ENCODE data around the gene REM2.

The REM2 gene, protein sequence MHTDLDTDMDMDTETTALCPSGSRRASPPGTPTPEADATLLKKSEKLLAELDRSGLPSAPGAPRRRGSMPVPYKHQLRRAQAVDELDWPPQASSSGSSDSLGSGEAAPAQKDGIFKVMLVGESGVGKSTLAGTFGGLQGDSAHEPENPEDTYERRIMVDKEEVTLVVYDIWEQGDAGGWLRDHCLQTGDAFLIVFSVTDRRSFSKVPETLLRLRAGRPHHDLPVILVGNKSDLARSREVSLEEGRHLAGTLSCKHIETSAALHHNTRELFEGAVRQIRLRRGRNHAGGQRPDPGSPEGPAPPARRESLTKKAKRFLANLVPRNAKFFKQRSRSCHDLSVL

DNA sequence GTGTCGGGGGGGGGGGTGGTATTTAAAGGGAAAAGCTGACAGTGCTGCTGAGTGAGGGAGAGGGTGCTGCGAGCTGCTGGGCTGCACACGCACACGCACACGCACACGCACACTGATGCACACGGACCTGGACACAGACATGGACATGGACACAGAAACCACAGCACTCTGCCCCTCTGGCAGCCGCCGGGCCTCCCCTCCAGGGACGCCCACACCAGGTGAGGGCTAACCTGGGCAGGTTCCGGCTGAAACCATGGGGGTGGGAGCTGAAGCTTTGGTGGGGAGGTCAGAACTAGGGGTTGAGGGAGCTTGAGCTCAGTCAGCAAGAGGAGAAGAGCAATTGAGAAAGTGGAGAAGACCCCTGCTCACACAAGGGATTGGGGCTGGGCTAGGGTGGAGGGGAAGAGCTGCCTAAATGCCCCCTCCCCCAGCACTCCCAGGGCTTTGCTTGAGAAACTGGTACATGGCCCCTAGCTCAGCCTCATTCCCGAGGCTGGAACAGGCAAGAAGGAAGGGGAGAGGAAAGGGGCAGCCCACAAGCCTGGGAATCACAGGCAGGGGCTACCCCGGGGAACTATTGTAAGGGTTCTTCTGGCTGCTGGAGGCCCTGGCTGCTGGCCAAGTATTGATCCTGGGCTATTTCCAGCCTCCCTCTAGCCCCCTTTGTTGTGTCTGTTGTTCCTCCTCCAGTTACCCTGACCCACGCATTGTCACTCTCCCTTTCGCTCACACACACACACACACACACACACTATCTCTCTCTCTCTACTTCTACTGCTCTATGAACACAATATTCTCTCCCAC is at the start of gene REM2:
REM2 (plus strand) TSS at position 50 of the 804 bp plus-strand sequence; CDS start at position 116, 66 bp downstream.
- DNase-seq (ENCODE audit: low read depth in 2 of 2): no peak

DNA sequence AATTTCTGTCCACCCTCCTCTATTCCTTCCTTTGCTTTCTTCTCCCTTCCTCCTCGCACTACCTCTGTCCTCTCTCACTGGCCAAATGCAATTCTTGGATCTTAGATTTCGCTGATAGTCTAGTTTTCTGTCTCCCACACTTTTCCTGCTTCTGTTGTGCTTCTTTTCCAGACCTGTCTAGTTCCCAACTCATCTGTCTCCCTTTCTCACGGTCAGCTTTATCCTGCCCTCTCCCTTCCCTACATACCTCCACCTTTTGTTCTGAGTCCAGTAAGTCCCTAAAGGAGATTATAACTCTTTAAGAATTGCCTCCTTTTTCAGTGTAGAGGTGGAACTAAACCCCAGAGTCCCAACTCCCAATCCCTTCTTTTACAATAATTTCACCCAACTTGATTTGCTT is 47.5 kb upstream of the REM2 start:
- DNase-seq (ENCODE audit: low read depth in 2 of 2): no peak

DNA sequence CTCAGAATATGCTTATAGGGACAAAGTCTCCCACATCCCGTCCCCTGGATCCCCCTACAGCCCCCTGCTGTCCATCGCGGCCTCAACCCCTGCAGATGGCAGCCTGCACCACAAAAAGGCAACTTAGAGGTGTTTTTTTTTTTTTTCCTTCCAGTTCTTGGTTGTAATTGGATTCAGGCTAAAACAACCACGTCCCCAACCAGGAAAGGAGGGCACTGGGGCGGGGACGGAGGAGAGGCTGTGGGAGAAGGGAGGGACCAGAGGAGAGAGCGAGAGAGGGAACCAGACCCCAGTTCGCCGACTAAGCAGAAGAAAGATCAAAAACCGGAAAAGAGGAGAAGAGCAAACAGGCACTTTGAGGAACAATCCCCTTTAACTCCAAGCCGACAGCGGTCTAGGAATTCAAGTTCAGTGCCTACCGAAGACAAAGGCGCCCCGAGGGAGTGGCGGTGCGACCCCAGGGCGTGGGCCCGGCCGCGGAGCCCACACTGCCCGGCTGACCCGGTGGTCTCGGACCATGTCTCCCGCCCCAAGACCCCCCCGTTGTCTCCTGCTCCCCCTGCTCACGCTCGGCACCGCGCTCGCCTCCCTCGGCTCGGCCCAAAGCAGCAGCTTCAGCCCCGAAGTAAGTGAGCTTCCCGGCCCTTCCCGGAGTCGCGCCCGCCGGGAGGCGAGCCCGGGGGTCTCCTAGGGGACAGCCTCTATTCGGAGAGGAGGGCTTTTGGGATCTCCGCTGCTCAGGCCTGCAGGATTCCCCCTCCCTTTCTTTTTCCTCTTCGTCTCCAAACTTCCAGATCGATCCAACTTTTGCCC is 46.5 kb upstream of the REM2 start, which contains the start of gene MMP14:
MMP14 (plus strand) TSS at position 285 of the 813 bp plus-strand sequence; CDS start at position 518, 233 bp downstream.
- no peak for DNase-seq (ENCODE audit: low read depth in 2 of 2)

DNA sequence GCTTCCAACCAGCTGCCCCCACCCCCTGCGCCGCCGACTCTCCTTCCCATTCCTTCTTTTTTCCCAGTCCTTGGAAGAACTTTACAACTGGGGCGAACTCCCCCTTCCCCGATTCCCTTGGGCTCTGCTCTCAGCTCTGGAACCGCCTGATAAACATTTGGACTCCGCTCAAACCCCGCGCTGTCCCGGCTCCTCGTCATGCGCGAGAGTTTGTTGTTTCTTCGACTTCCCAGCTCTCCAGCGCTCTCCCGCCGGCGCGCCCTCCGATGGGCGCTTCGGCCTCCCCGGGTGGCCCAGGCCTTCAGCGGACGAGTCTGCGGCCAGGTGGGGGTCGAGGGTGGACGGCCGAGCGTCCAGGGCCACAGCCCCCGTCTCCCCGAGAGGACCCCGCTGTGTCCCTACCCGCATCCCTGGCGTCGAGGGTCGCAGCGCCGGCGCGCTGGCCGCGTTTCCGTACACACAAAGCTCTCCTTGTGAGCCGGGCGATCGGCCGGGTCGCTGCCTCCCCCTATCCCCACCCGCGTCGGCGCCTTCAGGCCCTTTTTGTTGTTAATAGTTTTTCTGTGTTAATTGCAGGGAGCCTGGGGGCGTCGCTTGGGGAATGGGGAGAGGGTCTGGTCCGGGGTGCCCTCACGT is 45.8 kb upstream of the REM2 start:
- DNase-seq (ENCODE audit: low read depth in 2 of 2): no peak

DNA sequence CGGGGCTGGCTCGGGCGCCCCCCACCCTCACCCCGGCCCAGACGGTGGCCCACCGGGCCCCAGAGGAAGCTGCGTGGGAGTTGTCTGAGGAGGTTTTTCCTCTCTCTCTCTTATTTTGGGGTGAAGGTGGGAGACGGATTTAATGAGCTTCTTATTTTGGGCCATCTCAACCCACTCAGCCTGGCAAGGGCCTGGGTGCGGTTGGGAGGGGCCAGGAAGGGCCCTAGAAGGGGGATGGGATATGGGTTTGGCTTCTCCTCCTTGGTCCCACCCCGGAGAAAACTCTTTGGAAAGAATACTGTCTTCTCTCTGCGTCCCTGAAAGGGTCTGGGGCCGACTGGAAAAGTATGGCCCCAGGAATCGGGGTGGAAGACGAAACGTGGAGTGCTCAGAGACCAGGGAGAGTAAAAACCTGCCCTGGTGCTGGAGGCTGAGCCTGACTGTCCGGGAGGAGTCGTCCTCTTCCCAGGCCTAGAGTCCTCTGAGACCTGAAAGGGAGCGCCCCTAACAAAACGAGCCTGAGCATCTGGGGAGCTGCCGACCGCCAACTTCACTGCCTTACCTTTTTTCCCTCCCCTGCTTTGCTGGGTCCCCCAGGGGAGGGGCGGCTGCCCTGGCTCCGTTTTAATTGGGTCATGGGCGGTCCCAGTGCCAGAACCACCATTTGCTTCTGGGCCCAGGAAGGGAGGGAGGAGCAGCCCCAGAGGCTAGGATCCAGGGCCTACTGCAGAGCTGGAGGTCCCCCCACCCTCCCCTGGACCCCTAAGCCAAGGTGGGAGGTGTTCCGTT is 45.1 kb upstream of the REM2 start:
- no peak for DNase-seq (ENCODE audit: low read depth in 2 of 2)

DNA sequence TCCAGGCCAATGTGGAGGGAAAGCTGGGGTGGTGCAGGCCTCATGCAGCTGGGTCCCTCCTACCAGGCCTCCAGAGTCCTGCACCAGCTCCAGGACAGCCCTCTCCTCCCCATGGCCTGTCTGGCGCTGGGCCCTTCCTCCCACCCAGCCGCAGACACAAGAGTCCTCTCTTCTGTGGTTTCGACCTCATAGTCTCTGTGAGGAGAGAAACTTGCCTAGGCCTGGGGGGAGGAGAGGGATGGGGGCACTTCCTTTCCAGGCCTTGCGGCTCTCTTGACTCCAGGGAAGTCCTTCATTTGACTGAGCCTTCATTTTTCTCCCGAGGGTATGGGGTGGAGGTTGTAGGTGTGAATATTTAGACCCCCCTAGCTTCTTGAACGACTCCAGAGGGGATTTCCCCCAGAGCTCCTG is 44.4 kb upstream of the REM2 start:
- DNase-seq (ENCODE audit: low read depth in 2 of 2): no peak

DNA sequence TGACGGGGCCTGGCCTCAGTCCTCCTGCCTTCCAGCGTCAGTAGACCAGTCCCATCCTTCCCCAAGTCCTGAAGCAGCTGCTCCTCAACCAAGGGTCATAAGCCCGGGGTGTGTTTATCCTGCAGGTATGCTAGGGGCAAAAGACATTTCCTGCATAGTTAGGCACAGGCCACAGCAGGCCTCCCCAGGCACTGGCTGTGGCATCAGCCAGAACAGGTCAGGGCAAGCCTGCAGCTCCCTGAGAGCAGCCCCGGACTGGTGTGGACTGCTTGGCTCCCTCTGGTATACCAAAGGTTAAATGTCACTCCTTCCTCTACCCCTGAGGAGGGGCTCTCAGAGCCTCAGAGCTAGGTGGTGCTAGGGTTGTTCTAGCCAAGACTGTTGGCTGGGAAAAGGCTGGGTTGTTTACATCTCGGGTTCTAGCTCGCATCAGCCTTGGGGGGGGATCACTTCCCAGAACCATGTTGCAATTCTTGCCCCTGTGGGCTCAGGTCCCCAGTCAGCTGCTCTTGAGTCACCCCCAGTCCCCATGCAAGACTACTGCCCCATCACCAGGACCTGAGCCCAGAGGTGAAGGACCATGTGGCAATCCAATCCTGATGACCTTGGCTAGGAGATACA is 43.8 kb upstream of the REM2 start:
- DNase-seq (ENCODE audit: low read depth in 2 of 2): no peak

DNA sequence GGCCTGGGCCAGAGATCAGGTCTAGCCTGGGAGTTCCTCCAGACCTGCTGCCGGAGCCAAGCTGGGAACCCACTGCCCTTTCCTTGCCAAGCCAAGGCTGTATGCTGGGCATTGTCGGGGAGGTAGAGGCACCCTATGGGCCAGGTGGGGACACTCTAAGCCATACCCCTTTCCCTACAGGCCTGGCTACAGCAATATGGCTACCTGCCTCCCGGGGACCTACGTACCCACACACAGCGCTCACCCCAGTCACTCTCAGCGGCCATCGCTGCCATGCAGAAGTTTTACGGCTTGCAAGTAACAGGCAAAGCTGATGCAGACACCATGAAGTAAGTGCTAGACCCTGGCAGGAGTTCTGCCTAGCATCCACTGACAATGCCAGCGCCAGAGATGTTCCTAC is 41.7 kb upstream of the REM2 start:
- DNase-seq (ENCODE audit: low read depth in 2 of 2): no peak

DNA sequence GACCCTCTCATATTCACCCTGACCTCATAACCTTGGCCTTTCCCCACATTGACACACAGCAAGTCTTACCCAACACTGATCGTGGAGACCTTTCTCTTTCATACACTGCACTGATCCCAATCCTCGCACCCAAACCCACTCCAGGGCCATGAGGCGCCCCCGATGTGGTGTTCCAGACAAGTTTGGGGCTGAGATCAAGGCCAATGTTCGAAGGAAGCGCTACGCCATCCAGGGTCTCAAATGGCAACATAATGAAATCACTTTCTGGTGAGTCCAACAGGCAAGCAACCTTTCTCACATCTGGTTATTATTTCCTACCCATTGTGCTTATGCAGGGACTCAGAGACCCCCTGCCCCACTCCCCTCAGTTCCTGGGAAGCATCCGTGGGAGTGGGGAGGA is 41.3 kb upstream of the REM2 start:
- no peak for DNase-seq (ENCODE audit: low read depth in 2 of 2)

DNA sequence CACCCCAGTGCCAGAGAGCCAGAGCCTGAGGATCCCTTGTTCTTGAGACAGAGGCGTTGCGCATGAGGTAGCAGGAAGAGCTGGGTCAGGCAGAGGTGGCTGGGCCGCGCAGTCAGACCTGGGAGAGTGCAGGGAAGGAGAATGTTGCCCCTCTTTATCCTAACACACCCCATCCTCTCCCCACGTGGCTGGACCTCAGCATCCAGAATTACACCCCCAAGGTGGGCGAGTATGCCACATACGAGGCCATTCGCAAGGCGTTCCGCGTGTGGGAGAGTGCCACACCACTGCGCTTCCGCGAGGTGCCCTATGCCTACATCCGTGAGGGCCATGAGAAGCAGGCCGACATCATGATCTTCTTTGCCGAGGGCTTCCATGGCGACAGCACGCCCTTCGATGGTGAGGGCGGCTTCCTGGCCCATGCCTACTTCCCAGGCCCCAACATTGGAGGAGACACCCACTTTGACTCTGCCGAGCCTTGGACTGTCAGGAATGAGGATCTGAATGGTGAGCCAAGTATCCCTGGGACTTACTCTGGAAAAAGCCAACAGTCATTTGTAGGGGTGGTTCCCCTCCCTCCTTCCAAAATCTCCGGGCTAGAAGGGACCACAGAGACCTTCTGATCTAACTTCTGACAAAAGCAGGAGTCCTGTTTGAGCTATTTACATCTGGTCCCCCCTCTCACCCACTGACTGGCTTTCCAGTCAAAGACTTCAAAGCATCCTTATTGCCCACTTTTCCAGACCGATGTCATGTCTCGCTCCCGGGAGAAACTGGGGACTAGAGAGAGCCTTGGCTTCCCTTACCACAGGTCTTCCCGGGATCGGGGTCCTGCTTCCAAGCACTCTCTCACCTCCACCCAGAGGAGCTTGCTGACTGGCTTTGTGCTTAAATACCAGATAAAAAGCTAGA is 40.6 kb upstream of the REM2 start:
- no peak for DNase-seq (ENCODE audit: low read depth in 2 of 2)

DNA sequence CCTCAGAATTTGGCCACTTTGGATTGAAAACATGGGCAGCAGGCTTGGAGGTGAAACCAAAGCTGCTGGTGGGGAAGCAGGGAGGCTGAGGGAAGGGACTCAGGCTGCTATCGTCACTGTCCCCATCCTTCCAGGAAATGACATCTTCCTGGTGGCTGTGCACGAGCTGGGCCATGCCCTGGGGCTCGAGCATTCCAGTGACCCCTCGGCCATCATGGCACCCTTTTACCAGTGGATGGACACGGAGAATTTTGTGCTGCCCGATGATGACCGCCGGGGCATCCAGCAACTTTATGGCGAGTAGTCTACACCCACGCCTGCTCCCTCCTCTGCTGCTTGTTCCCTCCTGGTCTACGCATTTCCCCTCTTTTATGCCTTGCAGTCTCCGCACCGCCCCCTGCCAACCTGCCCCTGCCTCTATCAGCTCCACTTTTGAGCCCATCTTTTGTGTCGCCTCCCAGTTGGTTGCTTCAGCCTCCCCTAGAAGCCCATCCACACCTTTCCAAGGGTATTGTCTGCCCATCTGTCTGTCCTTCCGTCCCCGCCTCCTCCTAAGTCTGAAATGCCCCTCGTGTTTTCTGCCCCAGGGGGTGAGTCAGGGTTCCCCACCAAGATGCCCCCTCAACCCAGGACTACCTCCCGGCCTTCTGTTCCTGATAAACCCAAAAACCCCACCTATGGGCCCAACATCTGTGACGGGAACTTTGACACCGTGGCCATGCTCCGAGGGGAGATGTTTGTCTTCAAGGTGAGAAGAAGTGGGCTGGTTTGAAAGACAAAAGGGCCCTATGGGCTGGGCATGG is 39.7 kb upstream of the REM2 start:
- DNase-seq (ENCODE audit: low read depth in 2 of 2): no peak

DNA sequence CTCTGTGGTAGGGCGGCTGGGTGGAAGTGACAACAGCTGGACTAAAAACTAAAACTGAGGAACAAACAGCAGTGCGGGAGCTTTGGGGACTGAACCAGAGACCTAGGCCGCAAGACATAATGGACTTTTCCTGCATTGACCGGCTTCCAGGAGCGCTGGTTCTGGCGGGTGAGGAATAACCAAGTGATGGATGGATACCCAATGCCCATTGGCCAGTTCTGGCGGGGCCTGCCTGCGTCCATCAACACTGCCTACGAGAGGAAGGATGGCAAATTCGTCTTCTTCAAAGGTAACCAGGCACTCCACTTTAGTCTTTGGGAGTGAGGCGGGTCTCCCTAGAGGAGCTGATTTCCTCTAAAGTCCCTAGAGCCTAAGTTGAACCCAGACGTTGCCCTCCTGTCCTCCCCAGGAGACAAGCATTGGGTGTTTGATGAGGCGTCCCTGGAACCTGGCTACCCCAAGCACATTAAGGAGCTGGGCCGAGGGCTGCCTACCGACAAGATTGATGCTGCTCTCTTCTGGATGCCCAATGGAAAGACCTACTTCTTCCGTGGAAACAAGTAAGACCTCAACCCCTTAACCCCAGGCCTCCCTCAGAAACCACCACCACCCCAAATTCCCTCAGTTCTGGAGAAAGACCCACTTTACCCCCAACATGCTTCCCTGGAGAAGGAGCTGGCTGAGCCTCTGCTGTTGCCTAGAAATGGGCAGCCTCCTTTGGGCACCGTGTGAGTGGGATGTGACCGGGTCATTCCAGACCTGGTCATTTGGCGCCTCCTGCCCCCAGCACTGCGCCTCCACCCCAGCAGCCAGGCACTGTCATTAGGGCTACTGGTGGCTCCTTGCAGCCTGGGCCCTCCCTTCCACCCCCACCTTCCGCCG is 38.6 kb upstream of the REM2 start:
- DNase-seq (ENCODE audit: low read depth in 2 of 2): no peak

DNA sequence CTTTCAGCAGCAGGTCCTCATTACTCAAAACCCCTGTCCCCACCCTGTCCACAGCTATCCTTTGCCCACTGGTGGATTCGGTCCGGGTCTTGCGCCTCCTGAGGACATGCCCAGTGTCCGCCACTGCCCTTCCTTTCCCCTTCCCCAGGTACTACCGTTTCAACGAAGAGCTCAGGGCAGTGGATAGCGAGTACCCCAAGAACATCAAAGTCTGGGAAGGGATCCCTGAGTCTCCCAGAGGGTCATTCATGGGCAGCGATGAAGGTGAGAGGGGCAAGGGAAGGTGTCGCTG is 38.0 kb upstream of the REM2 start:
- DNase-seq (ENCODE audit: low read depth in 2 of 2): no peak

DNA sequence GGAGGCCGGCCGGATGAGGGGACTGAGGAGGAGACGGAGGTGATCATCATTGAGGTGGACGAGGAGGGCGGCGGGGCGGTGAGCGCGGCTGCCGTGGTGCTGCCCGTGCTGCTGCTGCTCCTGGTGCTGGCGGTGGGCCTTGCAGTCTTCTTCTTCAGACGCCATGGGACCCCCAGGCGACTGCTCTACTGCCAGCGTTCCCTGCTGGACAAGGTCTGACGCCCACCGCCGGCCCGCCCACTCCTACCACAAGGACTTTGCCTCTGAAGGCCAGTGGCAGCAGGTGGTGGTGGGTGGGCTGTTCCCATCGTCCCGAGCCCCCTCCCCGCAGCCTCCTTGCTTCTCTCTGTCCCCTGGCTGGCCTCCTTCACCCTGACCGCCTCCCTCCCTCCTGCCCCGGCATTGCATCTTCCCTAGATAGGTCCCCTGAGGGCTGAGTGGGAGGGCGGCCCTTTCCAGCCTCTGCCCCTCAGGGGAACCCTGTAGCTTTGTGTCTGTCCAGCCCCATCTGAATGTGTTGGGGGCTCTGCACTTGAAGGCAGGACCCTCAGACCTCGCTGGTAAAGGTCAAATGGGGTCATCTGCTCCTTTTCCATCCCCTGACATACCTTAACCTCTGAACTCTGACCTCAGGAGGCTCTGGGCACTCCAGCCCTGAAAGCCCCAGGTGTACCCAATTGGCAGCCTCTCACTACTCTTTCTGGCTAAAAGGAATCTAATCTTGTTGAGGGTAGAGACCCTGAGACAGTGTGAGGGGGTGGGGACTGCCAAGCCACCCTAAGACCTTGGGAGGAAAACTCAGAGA is 37.0 kb upstream of the REM2 start:
- no peak for DNase-seq (ENCODE audit: low read depth in 2 of 2)

DNA sequence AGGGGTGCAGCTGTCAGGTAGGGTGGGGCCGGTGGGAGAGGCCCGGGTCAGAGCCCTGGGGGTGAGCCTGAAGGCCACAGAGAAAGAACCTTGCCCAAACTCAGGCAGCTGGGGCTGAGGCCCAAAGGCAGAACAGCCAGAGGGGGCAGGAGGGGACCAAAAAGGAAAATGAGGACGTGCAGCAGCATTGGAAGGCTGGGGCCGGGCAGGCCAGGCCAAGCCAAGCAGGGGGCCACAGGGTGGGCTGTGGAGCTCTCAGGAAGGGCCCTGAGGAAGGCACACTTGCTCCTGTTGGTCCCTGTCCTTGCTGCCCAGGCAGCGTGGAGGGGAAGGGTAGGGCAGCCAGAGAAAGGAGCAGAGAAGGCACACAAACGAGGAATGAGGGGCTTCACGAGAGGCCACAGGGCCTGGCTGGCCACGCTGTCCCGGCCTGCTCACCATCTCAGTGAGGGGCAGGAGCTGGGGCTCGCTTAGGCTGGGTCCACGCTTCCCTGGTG is 36.2 kb upstream of the REM2 start:
- DNase-seq (ENCODE audit: low read depth in 2 of 2): no peak

DNA sequence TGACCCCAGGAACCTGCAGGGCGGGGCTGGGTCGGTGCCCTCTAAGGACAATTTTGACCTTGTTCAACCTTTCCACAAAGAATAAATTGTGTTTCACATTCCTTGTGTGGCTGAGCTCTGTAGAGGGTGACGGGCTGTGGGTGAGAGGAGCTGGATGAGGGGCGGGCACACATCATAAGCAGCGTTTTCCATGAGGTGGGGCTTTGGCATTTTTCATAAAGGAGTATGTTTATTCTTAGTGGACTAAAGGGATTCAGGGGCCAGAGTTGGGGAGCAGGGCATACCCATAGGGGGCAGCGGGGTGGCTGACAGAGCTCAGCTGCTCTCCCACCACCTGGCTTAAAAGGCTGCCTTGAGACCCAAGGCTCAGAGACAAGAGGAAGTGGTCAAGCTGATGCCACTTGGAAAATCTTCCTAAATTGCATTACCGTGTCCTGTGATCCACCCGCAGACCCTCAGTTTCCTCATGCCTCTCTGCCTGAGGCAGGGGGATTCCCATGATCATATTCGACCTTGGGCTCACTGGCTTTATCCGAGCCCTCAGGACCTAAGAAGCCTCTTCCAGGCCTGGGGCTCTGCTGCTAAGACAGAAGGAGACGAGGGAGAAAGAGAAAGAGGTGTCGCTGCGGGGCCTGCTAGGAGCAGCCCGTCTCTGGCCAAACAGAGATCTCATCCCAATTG is 35.2 kb upstream of the REM2 start:
- DNase-seq (ENCODE audit: low read depth in 2 of 2): no peak

All from stimulated activated CD8-positive, alpha-beta memory T cell treated with anti-CD3 and anti-CD28 coated beads, Interleukin-7, amount 100 ng/mL, for 1 hour (primary cell).